Activated CD4-positive, alpha-beta T cell treated with anti-CD3 and anti-CD28 coated beads, Interleukin-2, amount 50 U/mL, for 4 hours (primary cell): ENCODE data around the gene TIAM1.

Experiments used
- DNase-seq, 2 experiments: peaks; one replicate each; pipeline ENCODE4 v3.0.0-alpha.2; 2020

Gene TIAM1

GRCh38 chr21:31284797-31285397 lies 59.2 kb downstream of the TIAM1 start:
- no peak for DNase-seq

DNA sequence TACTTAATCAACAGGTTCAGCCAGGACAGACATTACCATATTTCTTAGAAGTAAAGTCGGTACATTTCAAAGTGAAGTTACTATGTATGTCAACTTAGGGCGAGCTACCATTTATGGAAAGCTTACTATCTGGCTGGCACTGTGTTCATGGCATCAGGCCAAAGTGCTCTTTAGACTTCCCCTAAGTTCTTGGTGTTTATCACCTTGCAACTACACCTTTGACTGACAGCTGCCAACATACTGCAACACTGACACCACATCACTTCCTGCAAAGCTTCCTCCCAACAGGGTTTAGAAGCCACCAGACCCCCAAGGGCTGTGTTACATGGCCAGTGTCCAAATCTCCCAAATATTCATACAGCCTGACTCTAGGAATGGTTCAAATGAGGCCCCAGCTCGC lies 61.0 kb downstream of the TIAM1 start:
- DNase-seq: peak; percentile 12 to 16

GRCh38 chr21:31282095-31282709 lies 61.9 kb downstream of the TIAM1 start:
- no peak for DNase-seq

- DNase-seq: no peak
These were observed 62.5 kb downstream of the TIAM1 start for GRCh38 chr21:31281561-31281960.

DNA sequence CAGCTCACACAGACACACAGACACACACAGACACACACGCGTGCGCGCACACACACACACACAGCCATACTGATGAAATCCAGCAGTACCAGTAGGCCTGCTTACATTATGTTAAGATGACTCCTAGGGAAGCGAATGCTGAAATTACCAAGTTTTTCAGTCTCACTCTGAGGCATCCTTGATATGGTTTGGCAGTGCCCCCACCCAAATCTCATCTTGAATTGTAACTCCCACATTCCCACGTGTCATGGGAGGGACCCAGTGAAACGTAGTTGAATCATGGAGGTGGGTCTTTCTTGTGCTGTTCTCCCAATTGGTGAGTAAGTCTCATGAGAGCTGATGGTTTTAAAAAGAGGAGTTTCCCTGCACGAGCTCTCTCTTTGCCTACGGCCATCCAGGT lies 64.1 kb downstream of the TIAM1 start:
- no peak for DNase-seq

DNA sequence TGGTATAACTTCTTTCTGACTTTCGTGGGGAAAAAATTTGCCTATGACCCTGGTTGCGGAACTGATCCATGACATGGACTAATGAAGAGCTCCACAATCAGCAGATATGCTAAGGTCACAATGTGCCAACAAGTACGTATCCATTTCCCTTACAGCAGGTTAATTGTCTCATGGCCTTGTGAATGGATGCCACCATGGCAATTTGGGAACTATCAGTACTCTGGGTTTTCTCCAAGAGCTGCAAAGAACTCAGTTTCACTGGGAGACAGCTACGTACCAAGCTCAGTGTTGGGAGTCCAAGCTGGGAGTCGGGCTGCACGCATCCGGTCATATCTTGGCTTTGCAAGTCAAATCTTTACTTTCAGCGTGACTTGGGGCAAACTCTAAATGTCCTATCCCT lies 64.8 kb downstream of the TIAM1 start:
- no peak for DNase-seq

- DNase-seq: no peak
These were observed 65.4 kb downstream of the TIAM1 start for GRCh38 chr21:31278511-31279130.

DNA sequence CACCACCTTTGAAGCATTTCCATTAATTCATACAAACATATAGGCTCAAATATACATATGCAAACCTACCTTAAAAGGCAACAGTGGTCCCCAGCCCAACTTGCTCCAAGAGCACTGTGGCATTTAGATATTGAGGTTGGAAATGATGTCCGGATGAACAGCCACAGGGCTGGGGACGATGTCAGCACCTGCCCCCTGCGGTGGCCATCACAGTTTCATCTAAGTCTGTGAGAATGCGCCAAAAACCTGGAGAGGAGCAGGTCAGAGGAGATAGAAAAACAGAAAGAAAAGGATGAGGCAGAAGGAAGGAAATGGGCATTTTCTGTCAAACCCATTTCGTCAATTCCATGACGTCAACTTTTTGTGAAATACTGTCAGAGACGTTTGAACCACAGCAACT lies 67.4 kb downstream of the TIAM1 start:
- no peak for DNase-seq

DNA sequence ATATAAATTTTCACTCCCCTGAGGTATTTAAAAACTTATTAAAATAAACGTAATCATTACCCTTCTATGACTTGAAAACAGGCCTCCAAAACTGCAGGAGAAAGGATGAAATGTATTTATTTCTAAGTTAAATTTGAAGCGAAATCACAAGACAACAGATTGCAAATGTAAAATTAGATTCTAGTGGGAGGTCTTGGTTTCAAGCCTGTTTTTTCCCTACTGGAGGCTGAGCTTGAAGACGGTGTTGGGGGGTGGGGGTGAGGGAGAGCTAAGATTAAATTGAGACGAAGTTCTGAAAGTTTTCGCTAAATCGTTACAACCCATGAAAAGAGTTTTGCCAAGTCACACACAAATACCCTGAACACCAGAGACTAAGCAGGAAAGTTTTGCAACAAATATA lies 68.2 kb downstream of the TIAM1 start:
- DNase-seq: no peak

DNA sequence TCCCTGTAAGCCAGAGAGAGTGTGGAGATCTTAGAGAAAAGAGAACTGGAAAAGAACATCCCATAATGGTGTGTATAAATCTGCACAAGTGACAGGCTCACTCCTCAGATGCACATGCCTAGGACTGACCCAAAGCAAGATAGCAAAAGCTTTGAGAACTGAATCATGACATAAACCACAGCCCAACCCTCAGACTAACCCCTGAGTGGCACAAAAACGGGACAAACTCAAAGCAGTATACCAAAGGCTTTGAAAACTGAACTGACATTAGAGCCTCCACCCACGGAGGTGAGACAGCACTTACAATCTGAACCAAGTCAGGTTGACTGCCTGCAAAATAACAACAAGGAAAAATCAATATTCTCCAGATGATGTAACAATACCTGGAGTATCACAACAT lies 70.8 kb downstream of the TIAM1 start:
- no peak for DNase-seq

GRCh38 chr21:31268090-31268489 lies 76.0 kb downstream of the TIAM1 start:
- DNase-seq: no peak

DNA sequence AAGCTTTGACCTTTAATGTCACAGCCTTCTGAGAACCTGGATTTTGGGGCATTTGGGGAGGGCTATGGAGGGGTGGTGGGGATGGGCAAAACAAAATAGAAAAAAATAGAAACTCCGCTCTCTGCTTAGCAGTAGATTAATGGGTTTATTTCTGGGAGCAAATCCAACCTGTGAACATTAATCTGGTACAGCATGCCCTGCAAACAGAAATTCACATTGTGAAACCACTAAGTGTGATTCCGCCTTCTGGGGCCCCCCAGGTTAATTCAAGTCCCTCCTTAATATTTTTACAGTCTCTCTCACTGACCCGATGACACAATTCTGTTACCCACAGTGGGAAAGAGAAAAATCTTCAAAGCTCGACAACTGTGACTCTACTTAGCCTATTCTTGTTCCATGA lies 76.4 kb downstream of the TIAM1 start:
- DNase-seq: no peak

DNA sequence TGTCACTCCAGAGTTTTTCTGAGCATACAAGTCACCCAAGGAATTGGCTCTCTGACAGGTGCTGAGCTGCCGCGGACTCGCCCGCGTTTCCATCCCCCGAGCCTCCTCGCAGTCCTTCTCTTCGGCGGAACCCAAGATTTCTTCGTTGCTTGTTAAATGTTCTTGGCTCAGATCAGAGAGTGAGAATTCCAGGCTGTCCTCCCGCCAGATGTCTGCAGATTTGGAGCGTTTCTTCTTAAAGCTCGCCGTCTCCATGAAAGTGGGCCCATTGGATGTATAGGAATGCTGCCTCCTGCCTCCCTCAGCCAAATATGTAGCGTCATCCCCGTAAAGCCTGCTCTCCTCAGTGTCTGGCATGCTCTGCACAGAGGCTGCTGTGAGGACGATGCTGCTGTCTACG lies 77.8 kb downstream of the TIAM1 start:
- DNase-seq: no peak

GRCh38 chr21:31265366-31266013 lies 78.6 kb downstream of the TIAM1 start:
- no peak for DNase-seq

DNA sequence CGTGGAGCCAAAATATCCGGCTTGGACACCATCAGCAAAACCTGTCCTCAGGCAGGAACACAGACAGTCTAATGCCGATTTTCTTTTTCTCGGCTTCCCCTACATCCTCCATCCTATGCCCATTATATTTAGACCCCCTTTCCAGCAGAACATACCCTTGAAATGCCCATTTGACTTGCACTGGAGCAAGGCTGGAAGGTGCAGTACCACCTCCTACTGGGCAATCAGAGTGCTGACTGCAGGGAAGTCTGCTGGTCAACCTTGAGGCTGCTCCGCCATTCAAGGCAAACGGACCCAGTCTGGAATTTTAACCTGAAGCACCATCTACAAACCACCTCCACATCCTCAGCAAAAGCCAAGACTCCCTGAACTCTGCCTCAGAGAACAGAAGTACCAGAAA lies 79.5 kb downstream of the TIAM1 start:
- no peak for DNase-seq

GRCh38 chr21:31262728-31263127 lies 81.3 kb downstream of the TIAM1 start:
- DNase-seq: no peak

DNA sequence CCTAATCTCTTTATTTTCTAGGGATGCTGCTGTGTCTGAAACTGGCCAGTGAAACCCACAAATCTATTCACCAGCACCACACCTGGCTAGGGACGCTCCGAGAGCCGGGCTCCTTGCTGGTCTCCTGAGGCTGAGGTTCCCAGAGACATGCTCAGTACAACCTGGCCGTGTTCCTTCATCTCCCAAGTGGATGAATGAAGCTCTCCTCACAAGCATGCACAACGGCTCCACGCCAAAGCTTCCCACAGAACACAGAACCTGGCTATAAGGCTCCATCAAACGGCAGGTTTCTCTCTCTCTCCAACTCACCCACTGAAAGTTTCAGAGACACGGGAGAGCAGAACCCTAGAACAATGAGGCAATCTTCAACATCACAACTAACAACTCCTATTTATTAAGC lies 82.3 kb downstream of the TIAM1 start:
- no peak for DNase-seq

DNA sequence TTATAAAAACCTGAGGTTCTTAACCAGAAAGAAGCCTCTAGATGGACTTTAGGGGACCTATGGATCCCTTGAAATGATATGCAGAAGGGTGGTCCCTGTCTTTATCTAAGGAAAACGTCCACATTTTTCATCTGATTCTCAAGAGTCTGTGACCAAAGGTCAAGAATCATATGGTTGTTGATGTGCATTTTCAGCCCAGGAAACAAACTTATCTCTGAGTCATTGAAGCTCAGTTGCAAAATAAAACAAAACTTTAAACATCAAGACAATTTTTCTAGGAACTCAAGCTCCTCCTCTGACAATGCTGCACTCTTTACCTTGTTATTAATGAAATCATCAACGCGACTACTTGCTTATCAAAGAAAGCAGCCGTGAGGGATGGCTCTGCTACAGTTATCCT lies 83.3 kb downstream of the TIAM1 start:
- DNase-seq: no peak

DNA sequence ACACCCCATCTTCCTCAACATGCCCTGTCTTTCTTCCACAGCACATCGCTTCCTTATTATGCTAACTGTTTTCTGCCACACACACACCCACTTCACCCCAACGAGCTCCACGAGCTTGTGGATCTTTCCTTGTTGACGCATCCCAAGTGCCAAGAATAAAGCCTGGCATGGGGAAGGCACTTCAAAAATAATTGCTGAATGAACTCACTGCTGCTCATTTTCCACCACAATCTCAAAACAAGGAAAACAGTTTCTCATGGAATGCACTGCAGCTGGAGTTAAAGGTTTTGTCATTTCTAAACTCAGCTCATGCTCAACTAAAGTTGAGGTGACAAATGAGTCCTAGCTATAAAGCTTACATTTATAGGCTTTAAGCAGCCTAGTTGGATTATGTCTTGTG lies 86.0 kb downstream of the TIAM1 start:
- no peak for DNase-seq

DNA sequence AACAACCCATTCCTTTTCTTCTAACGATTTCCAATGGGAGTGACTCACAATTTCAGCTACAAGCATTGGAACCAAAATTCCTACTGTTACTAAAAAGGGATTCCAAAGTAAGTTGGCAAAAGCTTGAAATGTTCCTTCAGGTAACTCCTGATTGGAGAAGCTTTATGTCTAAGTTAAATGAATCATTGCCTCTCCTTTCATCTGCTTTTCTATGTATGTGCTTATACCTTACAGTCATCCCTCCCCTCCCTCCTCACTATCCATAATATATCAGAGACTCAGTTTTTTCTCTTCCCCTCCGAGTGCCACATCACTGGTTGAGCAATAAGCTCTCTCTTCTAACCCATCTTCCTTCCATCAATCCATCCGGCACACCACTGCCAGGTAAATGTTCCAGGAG lies 86.8 kb downstream of the TIAM1 start:
- no peak for DNase-seq

DNA sequence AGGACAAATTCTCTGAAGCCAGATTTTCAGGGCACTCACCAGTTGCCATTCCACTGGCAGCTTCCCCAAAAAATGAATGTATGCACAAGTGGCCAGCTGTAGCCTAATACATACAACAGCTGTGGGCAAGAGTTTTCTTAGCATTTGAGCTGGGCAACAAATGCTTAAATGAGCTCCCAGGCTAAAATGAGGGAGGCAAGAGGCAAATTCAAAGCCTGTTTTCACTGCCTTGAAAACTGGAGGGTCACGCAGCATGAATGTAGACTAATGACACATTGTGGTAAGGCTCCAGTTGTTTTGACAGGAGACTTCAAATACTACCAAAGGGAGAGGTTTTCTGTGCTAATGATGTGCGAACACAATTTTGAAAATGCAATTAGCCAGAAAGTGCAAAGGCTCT lies 88.2 kb downstream of the TIAM1 start:
- no peak for DNase-seq

DNA sequence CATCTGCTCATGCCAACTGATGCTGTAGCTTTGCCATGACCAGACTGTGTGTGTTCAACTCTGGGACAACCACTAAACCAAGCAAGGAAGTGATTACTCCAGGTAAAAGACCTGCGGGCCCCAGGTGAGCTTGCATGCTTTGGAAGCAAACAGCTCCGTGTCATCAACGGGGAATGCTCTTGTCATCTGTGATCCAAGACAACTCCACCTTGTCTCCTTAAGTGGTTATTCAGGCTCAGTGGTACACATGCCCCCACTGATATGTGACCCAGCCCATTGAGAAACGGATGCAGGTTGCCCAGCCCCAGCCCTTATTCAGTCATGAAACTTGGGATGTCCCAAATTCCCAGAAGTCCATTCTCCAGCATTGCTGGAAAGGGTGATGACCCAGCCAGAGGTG lies 89.0 kb downstream of the TIAM1 start:
- DNase-seq: no peak

GRCh38 chr21:31254131-31254530 lies 89.9 kb downstream of the TIAM1 start:
- DNase-seq: no peak

- no peak for DNase-seq
These were observed 90.4 kb downstream of the TIAM1 start for GRCh38 chr21:31253684-31254083.
